ENCODE results near the gene SLC5A9. TPM values are rescaled to one million over a fixed set of nuclear protein-coding genes. Genes with fewer than 3 reads are reported as not detected.

Gene SLC5A9
- not detected in 2 replicates for total RNA-seq
- 0.16 TPM for total RNA-seq (2013)
- 0.07 TPM in 1 of 2 replicates, not detected in the other for polyA plus RNA-seq
- 0.14 TPM in 1 of 2 replicates, not detected in the other for polyA minus RNA-seq

DNA sequence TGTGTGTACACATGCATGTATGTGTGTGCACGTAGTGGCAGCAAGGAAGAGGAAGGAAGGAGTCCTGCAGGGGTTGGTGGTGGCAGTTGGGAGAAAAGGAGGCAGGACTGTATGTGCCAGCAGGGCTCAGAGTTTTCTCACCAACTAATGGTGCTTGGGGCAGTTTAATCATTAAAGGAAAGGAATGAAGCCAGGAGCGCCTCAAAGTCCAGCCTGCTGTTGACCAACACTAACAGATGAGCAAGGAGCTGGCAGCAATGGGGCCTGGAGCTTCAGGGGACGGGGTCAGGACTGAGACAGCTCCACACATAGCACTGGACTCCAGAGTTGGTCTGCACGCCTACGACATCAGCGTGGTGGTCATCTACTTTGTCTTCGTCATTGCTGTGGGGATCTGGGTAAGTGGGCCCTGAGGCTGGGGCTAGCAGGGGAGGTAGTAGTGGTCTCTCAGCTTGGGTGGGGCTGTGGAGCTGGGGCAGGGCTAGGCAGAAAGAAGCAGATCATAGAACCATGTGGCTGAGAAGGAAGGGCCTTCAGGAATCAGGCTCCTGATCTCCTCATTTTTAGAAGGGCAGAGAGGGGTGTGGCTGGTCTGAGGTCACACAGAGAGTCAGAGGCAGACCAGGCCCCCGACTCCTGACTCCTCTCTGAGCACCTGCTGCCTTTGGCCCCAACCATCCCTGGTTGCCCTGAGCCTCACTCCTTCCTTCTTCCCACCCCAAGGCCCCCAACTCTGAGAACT is at the start of gene SLC5A9:
TSS of gene SLC5A9 (plus strand) at position 216 of the 742 bp plus-strand sequence. CDS start at position 237, 21 bp downstream.
- no peaks in the 10 kb centered on the region for H3K9me3 Mint-ChIP-seq (ENCODE audit: insufficient read depth)
- no peaks in the 10 kb centered on the region for H3K27me3 Mint-ChIP-seq
- 86% methylated on average over 8 of the region's 8 CpGs for WGBS (ENCODE audit: insufficient coverage)
- intact Hi-C loops (cut with micrococcal nuclease), result no loop called here
- Histone ChIP-seq H3K27me3 (replicated peaks in 1 of 4; ENCODE audit: control extremely low read depth in 1 of 4, control insufficient read depth in 3 of 4, insufficient read depth in 4 of 4, low read length in 3 of 4) (no peaks in the 10 kb centered on the region), H4K20me1 (ENCODE audit: control insufficient read depth, insufficient read depth, low read length, poor library complexity, severe bottlenecking) (no peaks in the 10 kb centered on the region), H3K79me2 (ENCODE audit: control insufficient read depth, insufficient read depth, low read length) (no peaks in the 10 kb centered on the region), H3K36me3 (replicated peaks in 1 of 2; ENCODE audit: control extremely low read depth in 1 of 2, control insufficient read depth in 1 of 2, extremely low read depth in 1 of 2, insufficient read depth in 2 of 2, low read length in 1 of 2) (no peaks in the 10 kb centered on the region), H3K9me3 (ENCODE audit: control extremely low read depth in 1 of 3, control insufficient read depth in 2 of 3, insufficient read depth in 1 of 3, low read length in 2 of 3) (no peaks in the 10 kb centered on the region), H3K27ac (ENCODE audit: low read length in 2 of 2) (no peak within 1 kb of the TSS), H2AFZ (ENCODE audit: insufficient read depth, low read depth, low read length, poor library complexity, severe bottlenecking) (no peak within 1 kb of the TSS), H3K4me3 (ENCODE audit: control extremely low read depth in 1 of 5, extremely low read depth in 1 of 5, insufficient read depth in 1 of 5, low read depth in 2 of 5, low read length in 4 of 5) (no peak within 1 kb of the TSS), H3K4me2 (replicated peaks; ENCODE audit: low read depth, low read length, poor library complexity, severe bottlenecking) (no peak within 1 kb of the TSS), H3K4me1 (ENCODE audit: control insufficient read depth in 2 of 2, insufficient read depth in 2 of 2, low read length in 2 of 2) (peaks cover 8 to 11% of the 10 kb centered on the region in 2 donors), H3K9ac (ENCODE audit: low read length) (no peak within 1 kb of the TSS)
- H3K4me1 Mint-ChIP-seq, result no peaks in the 10 kb centered on the region
- ATAC-seq (ENCODE audit: low read depth) (no peak), DNase-seq (no peak)
- TF ChIP-seq EZH2 (IDR thresholded peaks at IDR 0.05; ENCODE audit: borderline replicate concordance, insufficient read depth, low read depth, low read length, poor library complexity, severe bottlenecking), result no peak
- TF ChIP-seq, protein P1, sequence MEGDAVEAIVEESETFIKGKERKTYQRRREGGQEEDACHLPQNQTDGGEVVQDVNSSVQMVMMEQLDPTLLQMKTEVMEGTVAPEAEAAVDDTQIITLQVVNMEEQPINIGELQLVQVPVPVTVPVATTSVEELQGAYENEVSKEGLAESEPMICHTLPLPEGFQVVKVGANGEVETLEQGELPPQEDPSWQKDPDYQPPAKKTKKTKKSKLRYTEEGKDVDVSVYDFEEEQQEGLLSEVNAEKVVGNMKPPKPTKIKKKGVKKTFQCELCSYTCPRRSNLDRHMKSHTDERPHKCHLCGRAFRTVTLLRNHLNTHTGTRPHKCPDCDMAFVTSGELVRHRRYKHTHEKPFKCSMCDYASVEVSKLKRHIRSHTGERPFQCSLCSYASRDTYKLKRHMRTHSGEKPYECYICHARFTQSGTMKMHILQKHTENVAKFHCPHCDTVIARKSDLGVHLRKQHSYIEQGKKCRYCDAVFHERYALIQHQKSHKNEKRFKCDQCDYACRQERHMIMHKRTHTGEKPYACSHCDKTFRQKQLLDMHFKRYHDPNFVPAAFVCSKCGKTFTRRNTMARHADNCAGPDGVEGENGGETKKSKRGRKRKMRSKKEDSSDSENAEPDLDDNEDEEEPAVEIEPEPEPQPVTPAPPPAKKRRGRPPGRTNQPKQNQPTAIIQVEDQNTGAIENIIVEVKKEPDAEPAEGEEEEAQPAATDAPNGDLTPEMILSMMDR (IDR thresholded peaks at IDR 0.05), result no peak
- H3K27ac Mint-ChIP-seq, result no peak within 1 kb of the TSS
- POLR2A ChIA-PET, result no interaction called here
- CTCF ChIA-PET, result no interaction called here
- no peak within 1 kb of the TSS for H3K4me3 Mint-ChIP-seq

- Mint-ChIP-seq H3K27me3 (peaks cover 20% of the 10 kb centered on the region), H3K27ac (no peak overlapping the region), H3K9me3 (ENCODE audit: insufficient read depth) (peaks cover 2% of the 10 kb centered on the region), H3K4me3 (no peak overlapping the region), H3K4me1 (no peaks in the 10 kb centered on the region)
- no peaks in the 10 kb centered on the region for H3K4me1 ChIP-seq (ENCODE audit: control insufficient read depth in 2 of 2, insufficient read depth in 2 of 2, low read length in 2 of 2)
- intact Hi-C loops (cut with micrococcal nuclease), result no loop called here
- no peak overlapping the region for H2AFZ ChIP-seq (ENCODE audit: insufficient read depth, low read depth, low read length, poor library complexity, severe bottlenecking)
- ChIA-PET CTCF (no interaction called here), POLR2A (no interaction called here)
- no peak overlapping the region for H3K27ac ChIP-seq (ENCODE audit: low read length in 2 of 2)
- H3K9ac ChIP-seq (ENCODE audit: low read length), result no peak overlapping the region
- H3K79me2 ChIP-seq (ENCODE audit: control insufficient read depth, insufficient read depth, low read length), result no peaks in the 10 kb centered on the region
- DNase-seq (no peak), ATAC-seq (ENCODE audit: low read depth) (no peak)
- no peak overlapping the region for H3K4me2 ChIP-seq (replicated peaks; ENCODE audit: low read depth, low read length, poor library complexity, severe bottlenecking)
- peaks cover 0 to 9% (median 1%) of the 10 kb centered on the region in 3 donors for H3K9me3 ChIP-seq (ENCODE audit: control extremely low read depth in 1 of 3, control insufficient read depth in 2 of 3, insufficient read depth in 1 of 3, low read length in 2 of 3)
- H3K27me3 ChIP-seq (replicated peaks in 1 of 4; ENCODE audit: control extremely low read depth in 1 of 4, control insufficient read depth in 3 of 4, insufficient read depth in 4 of 4, low read length in 3 of 4), result no peaks in the 10 kb centered on the region
- TF ChIP-seq, protein P1 (IDR thresholded peaks at IDR 0.05), result no peak
- no peak for TF ChIP-seq EZH2 (IDR thresholded peaks at IDR 0.05; ENCODE audit: borderline replicate concordance, insufficient read depth, low read depth, low read length, poor library complexity, severe bottlenecking)
- H4K20me1 ChIP-seq (ENCODE audit: control insufficient read depth, insufficient read depth, low read length, poor library complexity, severe bottlenecking), result no peaks in the 10 kb centered on the region
- H3K4me3 ChIP-seq (ENCODE audit: control extremely low read depth in 1 of 5, extremely low read depth in 1 of 5, insufficient read depth in 1 of 5, low read depth in 2 of 5, low read length in 4 of 5), result no peak overlapping the region
- H3K36me3 ChIP-seq (replicated peaks in 1 of 2; ENCODE audit: control extremely low read depth in 1 of 2, control insufficient read depth in 1 of 2, extremely low read depth in 1 of 2, insufficient read depth in 2 of 2, low read length in 1 of 2), result no peaks in the 10 kb centered on the region
Observed at GRCh38 chr1:48175116-48175515, 47.4 kb upstream of the SLC5A9 start.

All from B cell (primary cell).